Left lung (tissue), 10 donors: Measurements from ENCODE around the gene ADCY7. TPM values are rescaled to one million over a fixed set of nuclear protein-coding genes. Genes with fewer than 3 reads are reported as not detected.

Experiments
- ATAC-seq: fragments of 200-7000 bp; cut with Tn5 transposase; one replicate; pipeline ENCODE4 v1.9.1; 2020; ENCODE audit warnings: moderate library complexity
- DNase-seq, 4 donors: peaks; one replicate each; pipeline ENCODE4 v3.0.0-alpha.2; 2013 to 2020
- H3K27ac ChIP-seq, 2 donors: fragments of 200-600 bp; sonication (generic) in 1 of 2; one replicate each; pipeline versions ENCODE4 v1.5.0 to v1.8.0; 2020 to 2021
- H3K27me3 ChIP-seq, 2 donors: fragments of 200-600 bp; sonication (generic) in 1 of 2; one replicate each; pipeline versions ENCODE4 v1.5.0 to v1.8.0; 2020 to 2021
- H3K36me3 ChIP-seq, 2 donors: fragments of 200-600 bp; sonication (generic) in 1 of 2; one replicate each; pipeline versions ENCODE4 v1.5.0 to v1.8.0; 2020 to 2021
- H3K4me1 ChIP-seq, 2 donors: fragments of 200-600 bp; one replicate each; pipeline ENCODE4 v1.8.0; 2021
- H3K4me3 ChIP-seq, 2 donors: fragments of 200-600 bp; sonication (generic) in 1 of 2; one replicate each; pipeline versions ENCODE4 v1.5.0 to v1.8.0; 2020 to 2021; ENCODE audit warnings: mild to moderate bottlenecking in 1 of 2
- H3K9me3 ChIP-seq, 2 donors: fragments of 200-600 bp; sonication (generic) in 1 of 2; one replicate each; pipeline versions ENCODE4 v1.5.0 to v1.8.0; 2020 to 2021
- CTCF ChIP-seq, 2 donors: fragments of 200-600 bp; sonication (generic) in 1 of 2; IDR thresholded peaks; one replicate each; pipeline versions ENCODE4 v1.5.0 to v1.8.0; 2021; ENCODE audit warnings: antibody characterized with exemption in 2 of 2
- intact Hi-C, 2 donors: fragments of 100-400 bp; cut with DNase I; formaldehyde crosslinking; loops; one replicate each; pipeline versions ENCODE4 v1.11.2 to v1.14.2; 2022
- polyA plus RNA-seq, 6 donors: library from polyadenylated mRNA; unstranded; fragments of 120-200 nt; gene quantifications; one replicate each; pipeline ENCODE4 v1.2.1, GENCODE V29; 2013; ENCODE audit not compliant: insufficient read length in 6 of 6
- total RNA-seq, 2 donors: library from RNA; stranded (reverse); fragmentation: NEBNext Ultra II Directional; extraction: Animal tissue kit (Norgen Biotek cat#: 25700); gene quantifications; one replicate each; pipeline ENCODE4 v1.2.1, GENCODE V29; 2021
- donor health status: DM: no; HTN: yes; CAD: no.
- donor health status: DM: no; HTN: no; CAD: no.

ADCY7 gene
- total and polyA plus RNA-seq, 8 donors: 23.5 to 116 (median 29.9) TPM

GRCh38 chr16:50298591-50299507 lies 32.5 kb downstream of the ADCY7 start:
- Histone ChIP-seq H3K27me3 (no peaks in the 10 kb centered on the region), H3K9me3 (no peaks in the 10 kb centered on the region), H3K36me3 (peaks cover 0 to 99% of the 10 kb centered on the region in 2 donors), H3K4me3 (no peak overlapping the region), H3K27ac (no peak overlapping the region), H3K4me1 (peaks cover 0 to 18% of the 10 kb centered on the region in 2 donors)
- peak in 2 of 4 donors; percentile 19 to 49 for DNase-seq
- TF ChIP-seq CTCF (IDR thresholded peaks at IDR 0.05): no peak
- no peak for ATAC-seq
- intact Hi-C loops: no loop called here

- Histone ChIP-seq H3K4me3 (no peak overlapping the region), H3K27me3 (no peaks in the 10 kb centered on the region), H3K36me3 (peaks cover 0 to 99% of the 10 kb centered on the region in 2 donors), H3K27ac (no peak overlapping the region), H3K9me3 (no peaks in the 10 kb centered on the region), H3K4me1 (peaks cover 3 to 21% of the 10 kb centered on the region in 2 donors)
- intact Hi-C loops: no loop called here
- DNase-seq: peak in 2 of 4 donors; percentile 25 to 53
- TF ChIP-seq CTCF (IDR thresholded peaks at IDR 0.05): no peak
- no peak for ATAC-seq
Measured at GRCh38 chr16:50299508-50300105, 33.3 kb downstream of the ADCY7 start.

GRCh38 chr16:50300942-50301625 lies 34.7 kb downstream of the ADCY7 start:
- intact Hi-C loops: no loop called here
- H3K4me3 ChIP-seq: no peak overlapping the region
- no peak for ATAC-seq
- H3K27ac ChIP-seq: peak overlapping the region in 1 of 2 donors; percentile 13
- no peaks in the 10 kb centered on the region for H3K9me3 ChIP-seq
- peaks cover 0 to 100% of the 10 kb centered on the region in 2 donors for H3K36me3 ChIP-seq
- H3K27me3 ChIP-seq: no peaks in the 10 kb centered on the region
- peaks cover 3 to 21% of the 10 kb centered on the region in 2 donors for H3K4me1 ChIP-seq
- peak in 2 of 4 donors; percentile 32 to 61 for DNase-seq
- no peak for TF ChIP-seq CTCF (IDR thresholded peaks at IDR 0.05)

GRCh38 chr16:50301626-50302471 lies 35.5 kb downstream of the ADCY7 start:
- H3K4me3 ChIP-seq: no peak overlapping the region
- peaks cover 3 to 21% of the 10 kb centered on the region in 2 donors for H3K4me1 ChIP-seq
- peak; percentile 67 for ATAC-seq
- TF ChIP-seq CTCF (IDR thresholded peaks at IDR 0.05): no peak
- peak in 2 of 4 donors; percentile 63 to 79 for DNase-seq
- intact Hi-C loops: no loop called here
- H3K36me3 ChIP-seq: peaks cover 0 to 100% of the 10 kb centered on the region in 2 donors
- peak overlapping the region in 1 of 2 donors; percentile 13 for H3K27ac ChIP-seq
- no peaks in the 10 kb centered on the region for H3K9me3 ChIP-seq
- no peaks in the 10 kb centered on the region for H3K27me3 ChIP-seq
